Measurements from ENCODE around the gene TRAFD1.
"Not testable (repeated sequence)": the region's sequence is repeated elsewhere in the genome, so short reads cannot be mapped to it uniquely, and the experiment has no call there.

The TRAFD1 gene

DNA sequence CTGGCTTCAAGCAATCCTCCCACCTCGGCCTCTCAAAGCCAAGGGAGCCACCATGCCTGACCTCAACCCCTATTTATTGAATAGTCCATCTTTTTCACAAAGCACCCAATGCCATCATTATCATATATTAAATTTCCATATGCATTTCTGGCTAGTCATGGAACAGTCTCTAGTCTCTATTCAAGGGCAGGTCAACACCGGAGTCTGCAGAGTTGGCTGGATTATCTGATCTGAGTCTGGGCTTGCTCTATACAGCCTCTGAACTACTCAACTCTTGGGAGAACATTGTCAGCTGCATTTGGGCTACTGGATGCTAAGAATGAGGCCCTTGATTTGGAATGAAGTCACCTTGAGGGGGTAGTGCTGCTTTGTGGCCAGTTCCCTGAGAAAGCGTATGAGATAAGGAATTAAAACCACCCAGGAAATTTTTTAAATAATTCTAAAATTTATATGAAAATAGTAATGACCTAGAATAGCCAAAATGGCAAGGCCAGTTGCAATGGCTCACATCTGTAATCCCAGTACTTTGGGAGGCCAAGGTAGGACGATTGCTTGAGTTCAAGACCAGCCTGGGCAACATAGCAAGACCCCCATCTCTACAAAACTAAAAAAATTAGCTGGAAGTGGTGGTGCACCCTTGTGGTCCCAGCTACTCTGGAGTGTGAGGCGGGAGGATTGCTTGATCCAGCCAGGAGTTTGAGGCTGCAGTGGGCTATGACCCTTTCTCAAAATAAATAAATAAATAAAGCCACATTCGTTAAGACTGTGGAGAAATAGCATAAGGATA, 9.9 kb upstream of the TRAFD1 start:
- DNase-seq: no peak

- no peak for DNase-seq
Measured at GRCh38 chr12:112116232-112117060, 8.9 kb upstream of the TRAFD1 start.

DNA sequence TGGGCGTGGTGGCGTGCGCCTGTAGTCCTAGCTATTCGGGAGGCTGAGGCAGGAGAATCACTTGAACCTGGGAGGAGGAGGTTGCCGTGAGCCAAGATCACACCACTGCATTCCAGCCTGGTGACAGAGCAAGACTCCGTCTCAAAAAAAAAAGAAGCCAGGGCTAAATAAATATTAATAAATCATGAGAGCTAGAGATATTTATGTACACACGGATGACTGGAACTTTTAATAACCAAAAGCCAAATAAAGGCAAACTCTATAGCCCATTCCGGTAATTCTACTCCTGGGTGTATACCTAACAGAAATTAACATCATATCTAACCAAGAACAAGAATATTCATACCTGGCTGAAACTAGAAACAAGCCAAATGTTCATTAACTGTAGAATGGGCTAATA, 7.7 kb upstream of the TRAFD1 start:
- DNase-seq: no peak

DNA sequence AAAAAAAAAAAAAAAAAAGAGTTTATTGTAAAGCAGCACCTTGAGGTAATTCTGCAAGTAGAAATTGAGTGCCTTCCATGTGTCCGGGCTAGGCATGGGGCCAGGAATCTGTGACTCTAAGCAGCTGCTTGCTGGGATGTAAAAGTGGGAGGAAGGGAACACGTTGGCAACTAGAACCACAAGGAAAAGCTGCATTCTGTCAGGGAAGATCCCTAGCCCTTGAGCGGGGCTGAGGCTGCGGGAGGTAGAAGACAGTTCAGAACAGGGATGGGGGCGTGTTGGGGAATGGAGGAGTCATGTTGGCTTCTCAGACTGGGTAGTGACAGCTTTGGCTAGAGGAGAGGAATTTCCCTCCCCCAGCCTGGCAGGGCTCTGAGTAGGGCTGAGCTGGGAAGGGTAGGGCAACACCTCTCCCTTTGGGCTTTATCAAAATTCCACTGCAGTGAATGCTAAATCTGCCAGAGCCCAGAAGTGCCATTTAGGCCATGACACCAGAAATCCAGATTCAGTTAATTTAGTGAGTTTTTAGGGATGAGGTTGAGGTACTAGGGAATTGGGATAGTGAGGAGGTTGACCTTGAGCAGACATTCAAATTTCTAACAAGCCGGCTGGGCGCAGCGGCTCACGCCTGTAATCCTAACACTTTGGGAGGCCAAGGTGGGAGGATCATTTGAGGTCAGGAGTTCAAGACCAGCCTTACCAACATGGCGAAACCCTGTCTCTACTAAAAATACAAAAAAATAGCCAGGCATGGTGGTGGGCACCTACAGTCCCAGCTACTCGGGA, 3.4 kb upstream of the TRAFD1 start:
- DNase-seq: no peak

GRCh38 chr12:112122823-112123690, 2.3 kb upstream of the TRAFD1 start:
- DNase-seq: no peak

DNA sequence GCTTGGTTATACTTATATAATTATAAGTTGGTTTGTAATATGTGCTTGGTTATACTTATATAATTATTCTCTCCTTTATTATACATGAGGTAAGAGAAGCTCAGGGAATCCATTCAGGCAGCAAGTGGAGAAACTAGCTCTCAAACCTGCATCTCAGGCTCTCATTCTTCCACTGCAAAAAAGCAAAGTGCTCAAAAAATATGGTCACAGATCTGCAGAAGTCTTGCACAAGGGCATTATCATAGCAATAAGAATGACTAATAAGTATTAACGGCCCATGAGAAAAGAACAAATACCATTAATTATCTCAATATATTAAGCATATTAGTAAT, 476 bp upstream of the TRAFD1 start:
- no peak for DNase-seq

DNA sequence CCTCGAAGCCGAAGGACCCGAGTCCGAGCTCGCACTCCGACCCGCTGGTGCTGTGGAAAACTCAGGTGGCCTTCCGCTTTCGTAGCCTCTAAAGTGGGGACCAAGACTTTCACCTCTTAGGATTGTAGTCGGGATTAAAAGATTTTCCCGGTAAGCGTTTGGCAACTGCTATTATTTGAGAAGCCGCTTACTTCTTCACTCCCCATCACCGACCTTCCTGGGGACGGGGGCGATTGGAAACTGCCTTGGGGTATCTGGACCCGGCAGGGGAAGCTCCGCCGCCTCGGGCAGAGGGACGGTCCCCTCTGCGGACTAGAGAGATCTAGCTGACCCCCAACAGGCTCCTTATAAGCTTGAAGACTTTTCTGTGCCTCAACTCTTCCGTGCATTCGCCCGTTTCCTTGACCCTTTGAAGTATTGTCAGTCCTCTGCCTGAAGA, 659 bp downstream of the TRAFD1 start:
- no peak for DNase-seq

- DNase-seq: no peak
Measured at GRCh38 chr12:112126911-112127310, 1.6 kb downstream of the TRAFD1 start.

DNA sequence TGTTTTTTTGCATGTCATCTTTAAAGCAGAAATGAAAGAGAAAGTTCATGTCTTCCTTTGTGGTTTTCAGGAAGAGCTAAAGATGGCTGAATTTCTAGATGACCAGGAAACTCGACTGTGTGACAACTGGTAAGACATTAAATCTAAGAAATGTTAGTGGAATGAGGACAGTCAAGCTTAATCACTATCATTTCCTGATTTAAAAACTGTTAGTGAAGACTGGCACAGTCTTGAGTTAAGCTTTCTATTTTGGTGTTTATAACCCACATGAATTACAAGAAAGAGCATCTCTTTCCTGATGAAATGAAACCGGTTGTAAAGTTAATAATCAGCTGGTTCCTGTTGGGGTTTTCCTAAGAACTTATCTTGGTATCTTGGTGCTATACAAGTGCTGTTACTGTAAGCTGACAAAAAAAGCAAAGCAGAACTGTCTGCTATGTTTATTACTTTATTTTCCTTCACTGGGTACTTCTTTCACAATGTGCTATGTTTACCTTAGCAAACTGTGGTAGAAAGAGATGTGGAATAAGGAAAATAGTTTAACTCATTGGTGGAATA, 5.2 kb downstream of the TRAFD1 start:
- no peak for DNase-seq

- no peak for DNase-seq
Measured at GRCh38 chr12:112131686-112132085, 6.3 kb downstream of the TRAFD1 start.

DNA sequence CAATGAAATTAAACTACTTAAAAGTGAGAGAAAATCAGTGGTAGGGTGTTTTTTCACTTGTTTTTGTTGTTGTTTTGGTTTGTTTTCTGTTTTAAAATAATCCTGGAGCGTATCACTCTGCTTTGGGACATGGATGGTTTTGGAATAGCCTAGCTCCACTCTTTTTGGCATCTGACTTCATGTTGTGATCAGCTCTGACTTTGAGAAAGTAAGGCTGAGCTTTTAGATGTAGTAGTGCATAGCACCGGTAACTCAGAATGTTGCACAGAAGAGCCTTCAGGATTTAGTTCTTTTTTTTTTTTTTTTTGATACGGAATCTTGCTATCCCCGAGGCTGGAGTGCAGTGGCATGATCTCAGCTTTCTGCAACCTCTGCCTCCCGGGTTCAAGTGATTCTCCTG, 8.1 kb downstream of the TRAFD1 start:
- no peak for DNase-seq

- DNase-seq: no peak
Measured at GRCh38 chr12:112134731-112135130, 9.4 kb downstream of the TRAFD1 start.

- no peak for DNase-seq
Measured at GRCh38 chr12:112140728-112141127, 15.4 kb downstream of the TRAFD1 start.

- no peak for DNase-seq
Measured at GRCh38 chr12:112146123-112146522, 20.8 kb downstream of the TRAFD1 start.

GRCh38 chr12:112148031-112148513, 22.7 kb downstream of the TRAFD1 start:
- no peak for DNase-seq

- DNase-seq: no peak
Measured at GRCh38 chr12:112149596-112149995, 24.2 kb downstream of the TRAFD1 start.

GRCh38 chr12:112151766-112152541, 26.6 kb downstream of the TRAFD1 start:
- no peak for DNase-seq

- DNase-seq: no peak
Measured at GRCh38 chr12:112153181-112153892, 28.0 kb downstream of the TRAFD1 start.

DNA sequence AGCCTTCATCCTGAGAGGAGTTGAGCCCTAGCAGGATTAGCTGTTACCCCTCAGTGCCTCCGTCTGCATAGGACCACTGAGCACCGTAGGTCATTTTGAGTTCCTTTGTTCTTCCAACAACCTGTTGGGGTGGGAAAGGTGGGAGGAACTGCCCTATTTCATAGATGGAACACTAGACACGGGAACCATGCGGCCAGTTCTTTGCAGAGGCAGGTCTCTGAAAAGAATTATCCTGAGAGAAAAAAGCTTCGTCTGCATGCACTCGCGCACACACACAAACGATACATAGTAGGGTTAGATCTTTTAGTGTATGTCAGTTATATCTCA, 28.5 kb downstream of the TRAFD1 start:
- DNase-seq: no peak

- not testable (repeated sequence) for DNase-seq
Measured at GRCh38 chr12:112158461-112159145, 33.2 kb downstream of the TRAFD1 start.
